ENCODE results near the gene PHETA1.
"Not testable (repeated sequence)": the region's sequence is repeated elsewhere in the genome, so short reads cannot be mapped to it uniquely, and the experiment has no call there.

The PHETA1 gene

DNA sequence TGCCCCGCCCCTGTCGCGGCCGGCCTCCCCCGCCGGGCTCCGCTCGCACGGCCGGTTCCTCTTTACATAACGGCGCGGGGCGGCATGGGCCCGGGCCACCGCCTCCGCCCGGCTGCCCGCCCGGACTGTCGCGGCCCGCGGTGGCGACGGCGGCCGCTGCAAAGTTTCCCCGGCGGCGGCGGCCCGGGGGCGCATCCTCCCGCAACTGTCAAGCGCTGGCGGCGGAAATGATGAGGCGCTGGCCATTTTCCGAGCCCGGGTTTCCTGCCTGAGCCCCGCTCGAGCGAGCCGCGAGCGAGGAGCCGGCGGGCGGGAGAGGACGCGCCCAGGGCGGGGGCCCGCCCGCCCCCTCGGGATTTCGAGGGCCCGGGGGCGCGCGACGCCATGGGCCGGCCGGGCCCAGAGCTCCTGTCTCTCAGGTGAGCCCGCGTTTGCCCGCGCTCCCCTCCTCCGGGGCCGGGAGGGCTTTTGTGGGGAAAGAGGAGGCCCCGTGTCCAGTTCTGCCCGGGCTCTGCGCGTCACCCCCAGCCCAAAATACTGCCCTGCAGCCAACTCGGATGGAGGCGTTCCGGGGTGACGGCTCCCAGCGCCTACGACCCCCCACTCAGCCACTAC is 37.1 kb upstream of the PHETA1 start, which contains the start of gene SH2B3:
SH2B3 (plus strand) TSS at position 65 of the 615 bp plus-strand sequence. CDS start 12,223 bp downstream, outside the sequence.
- DNase-seq (ENCODE audit: low read depth in 2 of 2, low spot score in 1 of 2) = peak in 1 of 2 donors; percentile 52

DNA sequence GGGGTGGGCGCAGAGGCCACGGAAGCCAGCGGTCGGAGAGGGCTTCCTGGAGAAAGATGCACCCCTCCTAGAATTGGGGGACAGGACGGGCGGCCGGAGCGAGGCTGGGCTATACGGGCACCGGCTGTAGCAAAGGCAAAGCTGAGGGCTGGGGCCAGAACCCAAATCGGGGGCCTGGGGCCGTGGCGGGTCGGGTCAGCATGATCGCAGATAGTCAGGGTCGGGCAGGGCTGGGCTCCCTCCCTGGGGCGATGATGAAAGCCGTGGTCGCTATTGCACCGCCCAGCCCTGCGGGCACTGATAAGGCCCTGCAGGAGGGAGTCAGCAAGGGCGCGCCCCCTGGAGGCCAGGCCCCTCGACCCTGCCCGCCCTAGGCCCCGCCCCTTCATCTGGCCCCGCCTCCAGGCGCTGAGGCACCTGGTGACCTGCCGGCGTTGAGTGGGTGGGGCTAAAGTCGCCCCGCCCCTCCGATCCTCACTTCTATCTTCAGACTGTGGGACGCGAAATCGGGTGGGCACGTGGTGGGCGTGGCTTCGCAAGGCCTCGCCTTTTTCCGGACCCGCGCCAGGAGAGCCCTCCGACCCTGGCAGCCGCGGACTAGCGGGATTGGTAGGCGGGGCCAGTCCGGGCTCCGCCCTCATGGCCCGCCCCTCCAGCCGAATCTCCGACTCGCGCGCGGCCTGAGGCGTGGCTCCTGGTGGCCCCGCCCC is 36.4 kb upstream of the PHETA1 start:
- DNase-seq (ENCODE audit: low read depth in 2 of 2, low spot score in 1 of 2) = peak; percentile 98 to 99

DNA sequence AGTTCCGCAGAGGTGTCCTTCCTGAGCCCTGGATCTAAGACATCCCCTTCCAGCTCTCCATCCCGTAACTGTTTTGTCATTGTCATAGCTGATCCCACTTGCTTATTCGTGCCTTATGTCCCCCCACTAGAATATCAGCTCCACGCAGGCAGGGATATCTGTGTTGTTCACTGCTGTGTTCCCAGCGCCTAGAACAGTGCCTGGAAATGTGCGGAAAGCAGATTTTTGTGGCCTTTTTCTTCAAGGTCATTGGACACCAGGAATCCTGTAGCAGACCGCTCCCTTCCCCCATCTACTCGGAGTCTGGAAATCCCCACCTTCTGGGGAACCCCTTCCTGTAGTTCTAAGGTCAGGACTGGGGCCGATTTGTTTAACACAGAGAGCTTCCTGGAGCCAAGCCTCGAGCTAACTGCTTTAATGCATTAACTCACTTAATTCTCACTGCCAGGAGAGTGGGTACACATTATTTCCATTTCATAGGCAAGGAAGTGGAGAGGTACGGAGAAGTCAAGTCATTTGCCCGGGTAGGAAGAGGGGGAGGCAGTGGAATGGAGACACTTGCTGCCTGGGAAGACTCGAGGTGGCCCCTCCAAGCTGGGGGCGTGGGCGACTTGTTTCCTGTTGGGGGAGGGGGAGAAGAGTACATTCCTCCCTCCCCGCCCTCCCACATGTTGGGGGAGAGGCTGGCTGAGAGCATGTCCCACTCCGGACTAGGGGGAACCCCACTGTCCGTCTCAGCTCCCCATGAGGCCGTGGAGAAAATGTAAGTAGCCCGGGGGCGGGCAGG is 35.7 kb upstream of the PHETA1 start:
- peak; percentile 69 to 74 for DNase-seq (ENCODE audit: low read depth in 2 of 2, low spot score in 1 of 2)

DNA sequence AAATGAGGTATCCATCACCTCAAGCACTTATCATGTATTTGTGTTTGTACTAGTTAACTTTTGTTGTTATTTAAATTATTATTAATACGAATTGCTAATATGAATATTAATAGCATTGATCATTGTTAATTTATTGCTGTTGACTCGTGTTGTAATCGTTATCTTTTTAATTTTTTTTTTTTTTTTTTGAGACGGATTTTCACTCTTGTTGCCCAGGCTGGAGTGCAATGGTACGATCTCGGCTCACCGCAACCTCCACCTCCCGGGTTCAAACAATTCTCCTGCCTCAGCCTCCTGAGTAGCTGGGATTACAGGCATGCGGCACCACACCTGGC is 33.6 kb upstream of the PHETA1 start:
- DNase-seq (ENCODE audit: low read depth in 2 of 2, low spot score in 1 of 2) = not testable (repeated sequence)

DNA sequence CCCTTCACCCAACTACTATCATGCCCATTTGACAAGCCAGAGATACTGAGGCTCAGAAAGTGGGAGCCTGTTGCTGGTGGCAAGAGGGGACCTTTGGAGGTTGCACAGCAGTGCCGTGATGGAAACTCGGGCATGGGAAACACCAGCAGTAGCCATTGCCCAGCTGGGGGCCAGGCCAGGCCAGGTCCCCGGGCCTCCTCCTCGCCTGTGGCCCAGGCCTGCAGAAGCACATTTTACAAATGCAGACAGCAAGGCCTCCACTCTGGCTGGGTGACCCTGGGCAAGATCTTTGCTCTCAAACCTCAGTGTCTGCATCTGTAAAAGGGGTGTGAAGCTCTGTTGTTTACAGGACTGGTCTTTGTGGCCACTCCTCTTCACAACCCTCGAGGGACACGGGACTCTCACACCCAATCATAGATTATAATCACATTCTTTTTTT is 32.3 kb upstream of the PHETA1 start:
- DNase-seq (ENCODE audit: low read depth in 2 of 2, low spot score in 1 of 2) = no peak

DNA sequence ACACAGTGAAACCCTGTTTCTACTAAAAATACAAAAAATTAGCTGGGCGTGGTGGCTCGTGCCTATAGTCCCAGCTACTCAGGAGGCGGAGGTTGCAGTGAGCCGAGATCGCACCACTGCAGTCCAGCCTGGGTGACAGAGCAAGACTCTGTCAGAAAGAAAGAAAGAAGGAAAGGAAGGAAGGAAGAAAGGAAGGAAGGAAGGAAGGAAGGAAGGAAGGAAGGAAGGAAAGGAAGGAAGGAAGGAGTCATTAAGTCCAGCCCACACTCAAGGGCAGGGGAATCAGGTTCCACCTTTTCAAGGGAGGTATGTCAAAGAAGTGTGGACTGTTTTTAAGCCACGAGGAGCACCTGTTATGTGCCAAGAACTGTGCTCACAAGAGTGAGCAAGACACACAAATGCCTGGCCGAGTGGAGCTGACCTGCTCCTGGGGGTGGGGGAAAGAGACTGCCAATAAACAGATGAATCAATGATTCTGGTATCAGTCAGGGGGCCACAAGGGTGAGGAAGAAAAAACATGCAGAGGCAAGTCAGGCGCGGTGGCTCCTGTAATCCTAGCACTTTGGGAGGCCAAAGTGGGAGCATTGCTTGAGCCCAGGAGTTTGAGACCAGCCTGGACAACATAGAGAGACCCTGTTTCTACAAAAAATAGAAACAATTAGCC is 31.0 kb upstream of the PHETA1 start:
- DNase-seq (ENCODE audit: low read depth in 2 of 2, low spot score in 1 of 2) = not testable (repeated sequence)

DNA sequence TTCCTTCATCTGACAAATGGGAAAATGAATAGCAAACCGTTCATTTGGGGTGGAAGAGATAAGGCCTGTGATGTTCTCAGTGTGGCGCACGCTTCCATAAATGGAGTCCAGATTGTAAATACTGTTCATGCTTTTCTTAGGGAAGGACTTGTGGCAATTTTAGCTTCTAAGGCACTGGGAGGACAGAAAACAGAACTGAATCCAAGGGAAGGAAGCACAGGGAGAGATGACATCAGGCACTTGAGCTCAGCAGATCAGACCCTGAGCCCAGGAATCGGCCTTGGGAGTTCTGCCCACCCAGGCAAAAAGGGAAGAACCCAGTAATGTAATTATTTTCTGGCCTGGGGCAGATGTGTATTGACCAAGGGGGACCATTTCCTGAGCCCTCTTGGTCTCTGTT is 29.6 kb upstream of the PHETA1 start:
- DNase-seq (ENCODE audit: low read depth in 2 of 2, low spot score in 1 of 2) = no peak

DNA sequence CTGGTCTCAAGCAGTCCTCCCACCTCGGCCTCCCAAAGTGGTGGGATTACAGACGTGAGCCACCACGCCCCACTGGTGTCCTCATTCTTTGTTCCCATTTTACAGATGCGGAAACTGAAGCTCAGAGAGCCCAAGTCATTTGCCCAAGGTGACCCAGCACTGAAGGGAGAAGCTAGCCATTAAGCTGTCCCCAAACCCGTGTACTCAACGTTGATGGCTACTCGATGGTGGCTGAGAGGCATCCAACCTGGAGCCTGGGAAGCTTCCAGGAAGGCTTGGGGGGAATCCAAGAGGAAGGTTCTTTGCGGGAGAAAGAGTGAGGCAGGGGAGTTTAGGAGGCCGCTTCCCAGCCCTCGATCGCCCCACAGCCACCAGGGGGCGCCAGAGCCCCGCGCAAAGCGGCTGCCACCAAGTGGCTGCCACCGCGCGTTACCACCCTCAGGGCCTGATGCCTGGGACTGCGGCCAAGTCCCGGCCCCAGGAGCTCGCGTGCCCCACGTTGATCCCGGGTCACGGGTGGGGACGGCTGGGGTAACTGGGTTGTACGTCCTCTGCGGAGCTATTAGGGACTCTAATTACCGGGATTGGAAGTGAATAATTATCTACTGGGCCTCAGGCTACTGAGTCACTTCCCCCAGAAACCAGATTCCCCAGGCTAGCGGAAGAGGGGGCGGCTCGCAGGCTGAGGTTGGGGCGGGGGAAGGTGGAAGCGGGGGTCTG is 28.0 kb upstream of the PHETA1 start:
- DNase-seq (ENCODE audit: low read depth in 2 of 2, low spot score in 1 of 2) = peak; percentile 72 to 73

DNA sequence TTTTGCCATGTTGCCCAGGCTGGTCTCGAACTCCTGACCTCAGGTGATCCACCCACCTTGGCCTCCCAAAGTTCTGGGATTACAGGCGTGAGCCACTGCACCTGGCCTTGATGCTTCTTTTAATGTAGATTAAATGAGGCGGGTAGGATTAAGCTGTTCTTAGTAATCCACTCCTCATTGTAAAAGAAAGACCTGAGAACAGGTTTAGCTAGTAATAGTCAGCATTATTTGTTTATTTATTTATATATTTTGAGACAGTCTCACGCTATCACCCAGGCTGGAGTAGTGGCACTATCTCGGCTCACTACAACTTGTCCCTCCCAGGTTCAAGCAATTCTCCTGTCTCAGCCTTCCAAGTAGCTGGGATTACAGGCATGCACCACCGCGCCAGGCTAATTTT is 27.4 kb upstream of the PHETA1 start:
- not testable (repeated sequence) for DNase-seq (ENCODE audit: low read depth in 2 of 2, low spot score in 1 of 2)

DNA sequence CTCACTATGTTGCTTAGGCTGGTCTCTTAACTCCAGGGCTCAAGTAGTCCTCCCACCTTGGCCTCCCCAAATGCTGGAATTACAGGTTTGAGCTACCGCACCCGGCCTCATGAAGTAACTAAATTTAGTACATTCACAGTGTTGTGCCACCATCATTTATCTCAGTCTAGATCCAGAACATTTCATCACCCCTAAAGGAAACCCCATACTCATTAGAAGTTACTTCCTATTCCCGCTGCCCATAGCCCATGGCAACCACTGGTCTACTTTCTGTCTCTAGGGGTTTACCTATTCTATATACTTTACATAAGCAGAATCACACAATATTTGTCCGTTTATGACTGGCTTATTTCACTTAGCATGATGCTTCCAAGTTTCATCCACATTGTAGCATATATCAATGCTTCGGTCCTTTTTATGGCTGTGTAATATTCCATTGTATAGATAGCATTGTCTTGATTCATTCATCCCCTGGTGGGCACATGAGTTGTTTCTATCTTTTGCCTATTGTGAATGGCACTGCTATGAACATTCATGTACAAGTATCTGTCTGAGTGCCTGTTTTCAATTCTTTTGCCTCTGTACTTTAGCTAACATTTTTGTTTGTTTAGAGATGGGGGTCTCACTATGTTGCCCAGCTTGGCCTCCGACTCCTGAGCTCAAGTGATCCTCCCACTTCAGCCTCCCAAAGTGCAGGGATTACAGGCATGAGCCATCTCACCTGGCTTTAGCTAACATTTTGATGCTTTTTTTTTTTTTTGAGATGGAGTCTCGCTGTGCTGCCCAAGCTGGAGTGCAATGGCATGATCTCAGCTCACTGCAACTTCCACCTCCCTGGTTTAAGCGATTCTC is 26.7 kb upstream of the PHETA1 start:
- DNase-seq (ENCODE audit: low read depth in 2 of 2, low spot score in 1 of 2) = no peak

DNA sequence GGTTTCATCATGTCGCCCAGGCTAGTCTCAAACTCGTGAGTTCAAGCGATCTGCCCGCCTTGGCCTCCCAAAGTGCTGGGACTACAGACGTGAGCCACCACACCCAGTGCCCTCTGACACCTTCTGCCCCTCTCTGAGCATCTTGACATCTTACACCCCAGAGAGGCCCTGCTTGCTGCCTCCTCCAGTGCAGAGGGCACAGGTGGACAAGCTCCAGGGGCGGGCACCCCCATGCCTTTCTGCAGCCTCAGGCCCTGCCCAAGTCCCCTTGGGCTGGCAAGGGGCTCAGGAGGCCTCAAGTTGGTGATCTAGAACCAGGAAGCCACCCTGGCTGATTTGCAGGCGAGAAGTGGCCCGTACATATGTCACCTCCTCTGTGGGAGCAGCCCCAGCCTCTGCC is 25.6 kb upstream of the PHETA1 start:
- no peak for DNase-seq (ENCODE audit: low read depth in 2 of 2, low spot score in 1 of 2)

DNA sequence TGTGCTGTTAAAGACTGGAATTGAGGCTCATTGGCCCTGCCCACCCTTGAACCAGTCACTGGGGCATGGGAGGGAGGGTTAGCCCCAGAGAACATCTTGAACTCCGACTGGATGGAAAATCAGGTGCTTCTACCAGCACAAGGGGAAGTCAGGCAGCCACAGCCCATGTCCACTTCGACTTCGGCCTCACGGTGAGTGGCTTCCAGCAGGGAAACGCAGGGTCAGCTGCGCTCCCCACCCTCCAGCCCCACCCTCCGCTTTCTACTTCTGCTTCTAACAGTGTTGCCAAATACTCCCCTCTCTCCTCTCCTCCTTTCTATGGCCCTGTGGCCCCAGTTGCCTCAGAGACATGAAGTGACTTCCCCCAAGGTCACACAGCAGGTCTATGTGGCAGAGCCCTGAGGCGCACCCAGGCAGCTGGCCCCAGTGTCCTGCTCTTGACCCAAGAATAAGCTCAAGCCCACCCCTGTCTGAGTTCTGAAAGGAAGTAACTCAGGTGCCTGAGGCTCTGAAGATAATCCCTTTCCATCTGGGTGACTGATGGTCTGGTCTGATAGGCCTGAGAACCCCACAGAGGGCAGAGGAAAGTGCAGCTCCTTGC is 24.9 kb upstream of the PHETA1 start:
- no peak for DNase-seq (ENCODE audit: low read depth in 2 of 2, low spot score in 1 of 2)

DNA sequence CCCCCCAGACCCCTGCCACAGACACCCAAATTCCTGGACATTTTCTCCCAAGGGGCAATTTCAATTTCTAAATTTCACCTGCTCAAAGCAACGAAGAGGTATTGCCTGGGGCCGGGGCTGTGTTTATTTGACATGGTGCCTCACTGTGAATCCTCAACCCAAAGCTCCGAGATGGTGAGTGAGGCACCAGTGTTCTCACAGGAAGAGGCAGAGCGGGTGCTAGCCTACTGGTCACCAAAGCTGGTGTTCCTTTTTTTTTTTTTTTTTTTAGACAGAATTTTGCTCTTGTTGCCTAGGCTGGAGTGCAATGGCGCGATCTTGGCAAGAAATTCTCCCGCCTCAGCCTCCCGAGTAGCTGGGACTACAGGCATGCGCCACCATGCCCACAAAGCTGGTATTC is 22.0 kb upstream of the PHETA1 start:
- no peak for DNase-seq (ENCODE audit: low read depth in 2 of 2, low spot score in 1 of 2)

DNA sequence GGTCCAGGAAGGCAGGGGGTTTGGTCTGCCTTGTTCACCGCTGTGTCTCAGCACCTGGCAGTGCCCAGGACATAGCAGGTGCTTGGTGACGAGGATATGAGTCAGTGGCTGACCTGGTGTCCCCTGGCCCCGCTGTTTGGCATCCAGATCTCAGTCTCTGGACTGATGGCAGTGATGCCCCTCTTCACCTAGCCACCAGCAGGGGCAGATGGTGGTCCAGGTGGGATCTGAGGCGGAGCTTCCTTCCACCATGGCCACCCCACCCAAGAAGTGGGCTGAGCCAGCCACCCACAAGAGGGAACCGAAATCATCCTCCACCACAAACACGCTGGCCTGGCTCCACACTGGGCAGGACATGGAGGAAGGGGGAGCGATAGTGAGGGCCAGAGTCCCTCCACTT is 20.7 kb upstream of the PHETA1 start:
- DNase-seq (ENCODE audit: low read depth in 2 of 2, low spot score in 1 of 2) = no peak

DNA sequence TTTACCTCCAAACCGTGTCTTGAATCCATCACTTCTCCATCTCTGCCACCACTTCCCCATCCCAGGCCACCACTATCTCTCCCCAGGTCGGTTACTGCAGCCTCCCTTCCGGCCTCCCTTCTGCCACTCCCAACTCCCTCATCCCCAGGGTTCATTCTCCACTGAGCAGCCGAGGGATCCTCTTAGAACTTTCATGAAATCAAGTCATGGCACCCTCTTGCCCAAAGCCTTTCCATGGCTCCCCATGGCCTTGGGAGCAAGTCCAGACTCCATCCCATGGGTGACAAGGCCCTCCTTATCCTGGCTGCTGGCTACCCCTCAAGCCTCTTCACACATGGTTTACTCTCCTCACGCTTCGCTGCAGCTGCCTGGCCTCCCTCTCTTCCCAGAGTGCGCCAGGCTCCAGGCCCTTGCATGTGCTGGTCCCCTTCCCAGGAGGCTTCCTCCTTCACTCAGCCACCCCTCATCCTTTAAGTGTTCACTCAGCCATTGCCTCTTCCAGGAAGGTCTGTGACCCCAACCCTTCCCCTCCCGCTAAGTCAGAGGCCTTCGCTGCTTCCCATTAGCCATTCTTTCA is 18.9 kb upstream of the PHETA1 start:
- no peak for DNase-seq (ENCODE audit: low read depth in 2 of 2, low spot score in 1 of 2)

DNA sequence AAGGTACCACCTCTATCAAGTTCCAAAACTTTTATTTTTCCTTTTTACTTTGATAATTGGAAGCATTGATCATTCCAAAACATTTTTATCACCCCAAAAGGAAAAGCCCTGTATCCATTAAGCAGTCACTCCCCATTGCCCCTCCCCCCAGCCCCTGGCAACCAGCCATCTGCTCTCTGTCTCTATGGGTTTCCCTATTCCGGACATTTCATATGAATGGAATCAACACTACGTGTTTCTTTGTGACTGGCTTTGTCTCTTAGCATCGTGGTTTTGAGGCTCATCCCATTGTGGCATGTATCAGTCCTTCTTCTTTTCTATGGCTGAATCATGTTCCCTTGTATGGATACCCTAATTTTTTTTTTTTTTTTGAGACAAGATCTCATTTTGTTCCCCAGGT is 18.0 kb upstream of the PHETA1 start:
- DNase-seq (ENCODE audit: low read depth in 2 of 2, low spot score in 1 of 2) = no peak

DNA sequence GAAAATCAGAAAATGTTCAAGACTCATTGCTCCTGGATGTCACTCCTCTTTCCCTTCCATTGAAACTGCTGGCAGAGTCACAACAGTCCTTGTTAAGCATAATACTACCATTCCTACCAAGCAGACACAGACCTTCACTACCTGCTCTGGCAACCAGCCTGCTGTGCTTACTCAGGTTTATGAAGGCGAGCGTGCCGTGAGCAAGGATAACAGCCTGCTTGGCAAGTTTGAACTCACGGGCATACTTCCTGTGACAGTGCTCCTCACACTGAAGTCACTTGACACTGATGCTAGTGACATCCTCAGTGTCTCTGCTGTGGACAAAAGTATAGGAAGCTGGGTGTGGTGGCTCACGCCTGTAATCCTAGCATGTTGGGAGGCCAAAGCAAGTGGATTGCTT is 15.7 kb upstream of the PHETA1 start:
- no peak for DNase-seq (ENCODE audit: low read depth in 2 of 2, low spot score in 1 of 2)

DNA sequence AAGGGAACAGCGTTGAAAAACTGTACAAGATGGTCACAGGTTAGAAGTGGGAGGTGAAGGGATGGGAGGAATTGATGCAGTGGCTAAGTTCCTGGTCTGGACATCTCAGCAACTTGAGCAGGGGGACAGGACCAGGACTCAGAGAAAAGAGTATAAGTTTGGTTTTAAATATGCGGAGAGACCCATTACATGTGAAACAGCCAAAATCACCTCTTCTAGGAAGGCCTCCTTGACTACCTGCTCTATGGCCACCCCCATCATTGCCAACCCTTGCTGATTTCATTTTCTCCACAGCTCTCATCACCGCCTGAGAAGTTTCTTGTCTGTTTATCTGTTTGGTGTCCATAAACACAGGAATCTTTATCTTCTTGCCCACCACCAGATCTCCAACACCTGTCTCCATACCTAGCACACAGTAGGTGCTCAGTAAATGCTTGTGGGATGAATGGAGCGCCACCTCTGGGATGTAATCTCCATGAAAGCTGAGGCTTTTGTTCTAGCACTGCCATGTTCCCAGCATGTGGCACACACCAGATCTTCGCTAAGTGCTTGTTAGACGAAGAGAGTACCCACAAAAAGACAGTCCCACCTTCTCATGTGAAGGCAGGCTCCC is 11.2 kb upstream of the PHETA1 start:
- DNase-seq (ENCODE audit: low read depth in 2 of 2, low spot score in 1 of 2) = no peak

DNA sequence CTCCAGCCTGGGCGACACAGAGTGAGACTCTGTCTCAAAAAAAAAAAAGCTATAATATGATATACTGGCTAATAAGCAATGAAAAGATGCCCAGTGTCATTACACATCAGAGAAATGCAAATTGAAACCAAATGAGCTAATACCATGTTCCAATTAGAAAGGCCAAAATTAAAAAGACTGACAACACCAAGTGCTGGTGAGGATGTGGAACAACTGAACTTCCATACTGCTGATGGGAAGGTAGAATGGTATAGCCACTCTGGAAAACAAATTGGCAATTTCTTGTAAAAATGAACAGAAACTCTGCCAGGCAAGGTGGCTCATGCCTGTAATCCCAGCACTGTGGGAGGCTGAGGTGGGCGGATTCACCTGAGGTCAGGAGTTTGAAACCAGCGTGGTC is 8.5 kb upstream of the PHETA1 start:
- DNase-seq (ENCODE audit: low read depth in 2 of 2, low spot score in 1 of 2) = no peak
